Uterus (tissue), 4 donors: Measurements from ENCODE around the gene RMI2. TPM values are rescaled to one million over a fixed set of nuclear protein-coding genes. Genes with fewer than 3 reads are reported as not detected.

Source experiments
- DNase-seq, 2 donors: peaks; one replicate each; pipeline ENCODE4 v3.0.0-alpha.2; 2019 to 2020
- H3K27ac ChIP-seq, 2 donors: fragments of 200-600 bp; sonication (generic); 1 replicate in 1 of 2; 2 replicates in 1 of 2; pipeline ENCODE4 v1.5.1; 2016 to 2018
- H3K27me3 ChIP-seq, 2 donors: fragments of 200-600 bp; sonication (generic); one replicate each; pipeline ENCODE4 v1.5.1; 2018 to 2019; ENCODE audit warnings: control low read depth in 1 of 2
- H3K36me3 ChIP-seq, 2 donors: fragments of 200-600 bp; sonication (generic); one replicate each; pipeline ENCODE4 v1.5.1; 2019; ENCODE audit warnings: control low read depth in 1 of 2
- H3K4me1 ChIP-seq, 2 donors: fragments of 200-600 bp; sonication (generic); one replicate each; pipeline ENCODE4 v1.5.1; 2018 to 2019; ENCODE audit warnings: control low read depth in 1 of 2
- H3K4me3 ChIP-seq, 2 donors: fragments of 200-600 bp; sonication (generic); 1 replicate in 1 of 2; 2 replicates in 1 of 2; pipeline ENCODE4 v1.5.1; 2018 to 2019; ENCODE audit warnings: mild to moderate bottlenecking in 1 of 2
- H3K9me3 ChIP-seq, 2 donors: fragments of 200-600 bp; sonication (generic); one replicate each; pipeline ENCODE4 v1.5.1; 2019; ENCODE audit warnings: control low read depth in 1 of 2
- POLR2A ChIP-seq, 2 donors: fragments of 450-650 bp; IDR thresholded peaks; one replicate each; pipeline ENCODE4 v1.6.1; 2016; ENCODE audit warnings: antibody characterized with exemption in 2 of 2, mild to moderate bottlenecking in 1 of 2, moderate library complexity in 1 of 2
- intact Hi-C: fragments of 100-400 bp; cut with DNase I; formaldehyde crosslinking; loops from one replicate; pipeline ENCODE4 v1.15.1; 2023; ENCODE audit warnings: low total_unique reads
- total RNA-seq, 4 donors: library from RNA; depleted of rRNA in 3 of 4; stranded (reverse); fragments of >200 nt in 3 of 4; gene quantifications; one replicate each; pipeline versions ENCODE4 v1.1.0 to v1.2.4, GENCODE V29; 2014 to 2023
- TF ChIP-seq, protein P1 (sequence below), 4 experiments: fragments of 200-600 bp in 2 of 4; fragments of 450-650 bp in 2 of 4; sonication (generic) in 2 of 4; IDR thresholded peaks; one replicate each; pipeline ENCODE4 v1.5.1; 2016 to 2019; ENCODE audit warnings: antibody characterized with exemption in 4 of 4, mild to moderate bottlenecking in 2 of 4, moderate library complexity in 1 of 4
- donor health status: DM: yes; HTN: yes; CAD: no.

The RMI2 gene
- total RNA-seq: 10 to 100 TPM in 1 of 4 donors, under 1 TPM in 1, not detected in 2; 0.49 to 15.3 TPM

DNA sequence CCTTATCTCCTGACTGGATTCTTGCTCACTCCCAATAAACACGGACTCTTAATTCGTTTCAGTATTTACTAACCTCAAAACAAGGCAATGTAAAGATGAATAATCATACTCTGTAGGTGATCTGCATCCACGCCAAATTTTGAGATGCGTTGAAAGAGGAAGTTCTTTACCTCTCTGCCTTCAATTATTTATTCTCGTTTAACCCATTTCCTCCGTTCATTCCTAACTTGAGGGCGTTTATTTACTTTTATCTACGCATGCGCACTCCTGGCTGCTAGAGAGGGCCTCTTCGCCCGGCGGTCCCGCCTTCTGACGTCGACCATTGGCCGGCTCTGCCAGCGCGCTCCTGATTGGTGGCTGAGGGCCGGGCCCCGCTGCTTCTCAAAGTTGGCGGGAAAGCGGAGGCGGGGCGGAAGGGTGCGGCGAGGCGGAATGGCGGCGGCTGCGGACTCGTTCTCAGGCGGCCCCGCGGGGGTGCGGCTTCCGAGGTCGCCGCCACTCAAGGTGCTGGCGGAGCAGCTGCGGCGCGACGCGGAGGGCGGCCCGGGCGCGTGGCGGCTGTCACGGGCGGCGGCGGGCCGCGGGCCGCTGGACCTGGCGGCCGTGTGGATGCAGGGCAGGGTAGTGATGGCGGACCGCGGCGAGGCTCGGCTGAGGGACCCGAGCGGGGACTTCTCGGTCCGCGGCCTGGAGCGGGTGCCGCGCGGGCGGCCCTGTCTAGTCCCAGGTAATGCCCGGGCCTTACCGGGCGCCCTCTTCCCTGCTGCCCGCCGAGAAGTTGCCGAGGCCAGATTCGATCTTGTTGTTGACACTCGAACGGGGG, at the start of gene RMI2:
TSS of gene RMI2 (plus strand) at position 420 of the 823 bp plus-strand sequence. CDS start at position 433, 13 bp downstream.
- Histone ChIP-seq H3K9me3 (no peaks in the 10 kb centered on the region), H3K36me3 (no peaks in the 10 kb centered on the region), H3K4me3 (peak within 1 kb of the TSS; percentile 37 to 49), H3K4me1 (peaks cover 0 to 14% of the 10 kb centered on the region in 2 donors), H3K27ac (peak within 1 kb of the TSS in 1 of 2 donors; percentile 62), H3K27me3 (no peaks in the 10 kb centered on the region)
- peak; percentile 96 to 97 for DNase-seq
- TF ChIP-seq, protein P1, sequence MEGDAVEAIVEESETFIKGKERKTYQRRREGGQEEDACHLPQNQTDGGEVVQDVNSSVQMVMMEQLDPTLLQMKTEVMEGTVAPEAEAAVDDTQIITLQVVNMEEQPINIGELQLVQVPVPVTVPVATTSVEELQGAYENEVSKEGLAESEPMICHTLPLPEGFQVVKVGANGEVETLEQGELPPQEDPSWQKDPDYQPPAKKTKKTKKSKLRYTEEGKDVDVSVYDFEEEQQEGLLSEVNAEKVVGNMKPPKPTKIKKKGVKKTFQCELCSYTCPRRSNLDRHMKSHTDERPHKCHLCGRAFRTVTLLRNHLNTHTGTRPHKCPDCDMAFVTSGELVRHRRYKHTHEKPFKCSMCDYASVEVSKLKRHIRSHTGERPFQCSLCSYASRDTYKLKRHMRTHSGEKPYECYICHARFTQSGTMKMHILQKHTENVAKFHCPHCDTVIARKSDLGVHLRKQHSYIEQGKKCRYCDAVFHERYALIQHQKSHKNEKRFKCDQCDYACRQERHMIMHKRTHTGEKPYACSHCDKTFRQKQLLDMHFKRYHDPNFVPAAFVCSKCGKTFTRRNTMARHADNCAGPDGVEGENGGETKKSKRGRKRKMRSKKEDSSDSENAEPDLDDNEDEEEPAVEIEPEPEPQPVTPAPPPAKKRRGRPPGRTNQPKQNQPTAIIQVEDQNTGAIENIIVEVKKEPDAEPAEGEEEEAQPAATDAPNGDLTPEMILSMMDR (IDR thresholded peaks at IDR 0.05): peak in 1 of 4 experiments; percentile 24
- peak; percentile 24 to 41 for TF ChIP-seq POLR2A (IDR thresholded peaks at IDR 0.05)
- intact Hi-C loops: no loop called here

DNA sequence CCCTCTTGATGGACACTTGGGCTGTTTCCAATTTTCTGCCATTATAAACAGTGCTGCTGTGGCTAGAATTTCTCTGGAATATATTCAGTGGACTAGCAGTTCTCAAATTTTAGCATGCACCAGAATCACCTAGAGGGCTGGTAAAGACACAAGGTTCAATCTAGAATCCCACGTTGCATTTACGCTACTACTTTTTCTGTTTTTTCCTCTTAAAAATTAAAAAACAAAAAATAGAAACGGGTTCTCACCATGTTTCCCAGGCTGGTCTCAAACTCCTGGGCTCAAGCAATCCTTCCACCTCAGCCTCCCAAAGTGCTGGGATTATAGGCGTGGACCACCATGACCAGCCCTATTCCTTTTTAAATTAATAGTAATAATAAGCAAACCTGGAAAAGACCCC, 49.6 kb upstream of the RMI2 start:
- TF ChIP-seq POLR2A (IDR thresholded peaks at IDR 0.05): no peak
- TF ChIP-seq, protein P1 (IDR thresholded peaks at IDR 0.05): no peak
- DNase-seq: no peak
- Histone ChIP-seq H3K4me1 (peaks cover 0 to 9% of the 10 kb centered on the region in 2 donors), H3K9me3 (no peaks in the 10 kb centered on the region), H3K27ac (no peak overlapping the region), H3K4me3 (no peak overlapping the region), H3K36me3 (no peaks in the 10 kb centered on the region), H3K27me3 (no peaks in the 10 kb centered on the region)
- intact Hi-C loops: no loop called here

DNA sequence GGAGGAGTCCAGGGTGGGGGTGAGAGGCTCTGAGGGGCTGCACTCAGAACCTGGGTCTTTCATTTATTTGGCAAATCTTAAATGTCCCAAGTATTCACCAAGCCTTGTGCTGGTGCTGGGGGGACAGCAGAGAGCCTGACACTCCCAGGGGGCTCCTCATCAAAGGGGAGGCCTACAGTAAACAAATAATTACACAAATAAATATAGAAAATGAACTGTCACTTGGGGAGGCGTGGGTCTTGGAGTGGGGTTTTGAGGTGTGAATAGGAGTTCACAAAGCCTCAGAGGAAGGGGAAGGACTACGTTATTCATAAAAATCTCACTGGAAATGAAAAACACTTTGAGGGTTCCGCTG, 48.9 kb upstream of the RMI2 start:
- no peak overlapping the region for H3K4me3 ChIP-seq
- DNase-seq: no peak
- H3K27me3 ChIP-seq: no peaks in the 10 kb centered on the region
- intact Hi-C loops: no loop called here
- no peaks in the 10 kb centered on the region for H3K9me3 ChIP-seq
- no peaks in the 10 kb centered on the region for H3K36me3 ChIP-seq
- peak overlapping the region in 1 of 2 donors; percentile 59 for H3K27ac ChIP-seq
- peaks cover 0 to 9% of the 10 kb centered on the region in 2 donors for H3K4me1 ChIP-seq
- no peak for TF ChIP-seq POLR2A (IDR thresholded peaks at IDR 0.05)
- TF ChIP-seq, protein P1 (IDR thresholded peaks at IDR 0.05): no peak

DNA sequence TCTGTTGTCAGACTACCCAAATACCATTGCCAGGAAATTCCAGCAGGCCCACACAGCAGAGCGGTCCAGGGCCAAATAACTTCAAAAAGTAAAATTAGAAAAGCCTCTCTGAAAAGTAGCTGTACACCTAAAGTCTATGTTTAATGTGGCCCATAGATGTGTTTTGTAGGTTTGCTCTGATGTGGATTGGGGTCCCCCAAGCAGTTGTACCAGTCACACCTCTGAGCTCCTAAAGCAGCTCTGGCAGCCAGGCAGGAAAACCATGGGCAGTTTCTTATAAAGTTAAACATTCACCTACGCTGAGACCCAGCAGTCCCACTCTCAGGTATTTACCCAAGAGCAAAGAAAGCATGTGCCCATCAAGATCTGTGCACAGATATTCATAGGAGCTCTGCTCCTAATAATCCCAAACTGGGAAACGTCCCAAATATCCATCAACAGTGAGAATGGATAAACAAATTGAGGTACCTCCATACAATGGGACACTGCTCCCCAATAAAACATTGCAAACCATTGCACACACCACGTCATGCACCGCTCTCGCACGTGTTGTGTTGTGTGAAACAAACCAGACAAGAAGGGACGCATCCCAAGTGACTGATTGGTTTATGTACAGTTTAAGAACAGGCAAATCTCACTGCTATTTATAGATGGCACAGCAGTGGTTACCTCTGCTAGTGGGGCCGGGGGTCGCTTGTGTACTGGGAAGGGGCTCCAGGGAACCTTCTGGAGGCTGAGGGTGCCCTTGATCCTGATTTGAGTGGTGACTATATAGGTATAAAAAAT, 48.4 kb upstream of the RMI2 start:
- H3K36me3 ChIP-seq: no peaks in the 10 kb centered on the region
- peak overlapping the region; percentile 48 to 59 for H3K27ac ChIP-seq
- peak in 1 of 2 donors; percentile 51 for DNase-seq
- H3K9me3 ChIP-seq: no peaks in the 10 kb centered on the region
- TF ChIP-seq, protein P1 (IDR thresholded peaks at IDR 0.05): no peak
- TF ChIP-seq POLR2A (IDR thresholded peaks at IDR 0.05): no peak
- peak overlapping the region in 1 of 2 donors; percentile 18 for H3K4me3 ChIP-seq
- intact Hi-C loops: no loop called here
- H3K4me1 ChIP-seq: peaks cover 0 to 9% of the 10 kb centered on the region in 2 donors
- no peaks in the 10 kb centered on the region for H3K27me3 ChIP-seq
